HG02970 (cell line): ENCODE results near the gene TNFSF11.

Source experiments
- ATAC-seq: cut with Tn5 transposase; IDR thresholded peaks from one replicate; pipeline ENCODE4 v1.9.1; 2021; ENCODE audit warnings: mild to moderate bottlenecking, moderate library complexity, moderate number of reproducible peaks; ENCODE audit not compliant: unreplicated experiment, low FRiP score

The TNFSF11 gene

DNA sequence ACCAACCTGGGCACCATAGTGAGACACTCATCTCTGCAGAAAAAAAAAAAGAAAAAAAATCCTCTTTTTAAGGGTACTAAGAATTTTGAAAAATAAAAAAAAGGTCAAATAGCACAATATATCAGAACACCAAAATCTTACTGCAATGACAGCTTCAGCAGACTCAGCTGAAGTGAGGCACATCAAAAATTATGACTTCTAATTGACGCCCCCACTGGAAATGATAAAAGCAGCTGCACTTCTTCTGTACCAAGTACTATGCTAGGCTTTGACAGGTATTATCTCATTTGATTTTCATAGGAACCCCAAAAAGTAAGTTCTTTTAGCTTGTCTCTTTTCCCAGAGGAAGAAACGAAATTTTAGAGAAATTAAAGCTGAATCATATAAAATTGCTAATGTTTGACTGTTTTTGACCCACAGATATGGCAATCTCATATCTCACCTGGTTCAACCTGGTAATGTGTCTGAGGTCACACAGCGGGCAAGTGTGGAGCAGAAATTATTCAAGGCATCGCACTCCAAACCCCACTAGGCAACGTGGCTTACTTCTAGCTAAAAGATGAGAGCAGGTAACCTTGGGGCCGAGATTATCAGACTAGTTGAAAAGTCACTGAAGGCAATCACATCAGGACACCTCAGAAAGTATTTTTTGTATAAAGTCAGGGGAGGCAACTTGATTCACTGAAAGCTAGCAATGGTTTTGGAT is 78.1 kb downstream of the TNFSF11 start:
- ATAC-seq, result no peak

DNA sequence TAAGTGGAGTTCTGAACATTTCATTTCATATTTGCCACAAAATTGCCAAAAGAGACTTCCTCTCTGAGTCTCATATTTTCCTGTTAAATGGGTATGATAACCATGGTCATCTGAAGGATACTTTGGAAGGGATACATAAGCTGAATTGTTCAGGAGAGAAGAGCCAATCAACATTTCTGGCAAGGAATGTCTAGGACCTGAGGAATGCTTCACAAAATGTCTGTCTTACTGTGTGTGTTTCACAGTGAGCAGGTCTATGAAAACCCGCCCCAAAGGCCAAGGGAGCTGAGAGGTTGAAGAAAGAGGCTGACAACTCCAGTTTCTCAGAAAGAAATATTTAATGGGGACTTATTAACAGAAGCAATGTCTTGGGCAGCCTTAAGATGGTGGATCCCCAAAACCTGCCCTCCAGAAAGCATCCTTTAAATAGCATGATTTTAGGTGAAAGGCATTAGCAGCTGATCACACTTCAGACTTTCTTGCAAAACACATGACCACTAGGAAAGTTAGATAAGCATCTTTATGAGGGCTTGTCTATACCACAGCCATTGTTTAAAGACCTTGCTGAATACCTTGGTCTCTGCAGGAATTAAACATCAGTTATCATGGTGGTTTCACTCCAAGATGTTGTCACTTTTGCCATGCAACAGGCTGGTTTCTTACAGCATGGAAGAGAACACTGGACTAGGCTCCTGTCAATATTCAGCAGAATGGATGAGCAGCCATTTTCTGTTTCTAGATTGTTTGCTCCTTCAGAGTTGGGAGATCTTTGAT is 78.9 kb downstream of the TNFSF11 start:
- ATAC-seq, result no peak

GRCh38 chr13:42653679-42654078 is 79.7 kb downstream of the TNFSF11 start:
- no peak for ATAC-seq

DNA sequence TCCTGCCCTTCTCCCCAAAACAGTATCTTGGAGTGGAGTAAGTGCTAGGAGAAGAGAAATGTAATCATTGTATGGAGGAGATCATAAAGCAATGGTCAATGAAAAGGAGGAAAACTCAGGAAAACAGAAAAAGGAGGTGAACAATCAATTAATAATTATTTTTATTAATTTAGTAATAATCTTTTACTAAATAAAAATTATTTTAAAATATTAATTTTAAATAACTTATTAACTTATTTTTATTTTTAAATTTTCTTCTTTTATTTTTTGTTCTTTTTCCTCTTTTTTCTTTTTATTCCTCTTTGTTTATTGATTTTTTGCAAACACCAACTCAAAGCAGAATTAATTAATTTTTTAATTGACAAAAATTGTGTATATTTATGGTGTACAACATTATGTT is 80.3 kb downstream of the TNFSF11 start:
- no peak for ATAC-seq

DNA sequence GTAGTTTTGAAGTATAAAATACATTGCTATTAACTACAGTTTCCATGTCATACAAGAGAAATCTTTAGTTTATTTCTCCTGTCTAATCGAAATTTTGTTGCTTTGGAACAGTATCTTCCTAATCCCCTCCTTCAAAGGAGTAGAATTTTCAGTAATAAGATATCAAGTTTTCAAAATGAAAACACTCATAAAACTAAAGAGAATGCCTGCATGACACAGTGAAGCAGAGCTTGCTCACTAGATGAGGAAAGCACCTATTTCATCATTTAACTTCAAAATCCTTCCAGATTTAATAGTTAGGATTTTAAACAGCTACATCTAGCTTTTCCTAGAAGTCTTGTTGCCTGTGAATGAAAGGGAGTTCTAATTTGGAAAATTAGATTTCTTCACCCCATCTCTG is 80.8 kb downstream of the TNFSF11 start:
- ATAC-seq, result no peak

DNA sequence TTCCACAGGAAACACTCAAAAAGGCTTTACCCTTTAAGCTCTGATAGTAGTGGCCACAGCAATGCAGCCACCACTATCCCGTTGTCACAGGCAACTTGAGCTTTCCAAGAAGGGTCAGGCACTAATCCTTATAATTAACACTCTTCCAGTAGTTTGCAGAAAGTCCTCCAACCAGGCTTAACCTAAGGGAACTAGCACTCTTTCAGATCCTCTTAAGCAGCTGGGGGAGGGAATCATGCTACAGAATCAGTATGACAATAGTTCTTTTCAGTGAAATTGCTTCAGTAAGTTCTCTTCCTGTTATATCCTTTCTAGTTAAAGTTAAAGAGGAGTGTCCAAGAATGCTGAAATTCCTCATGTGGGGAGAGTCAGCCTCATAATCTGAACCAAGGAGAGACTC is 82.2 kb downstream of the TNFSF11 start:
- no peak for ATAC-seq

DNA sequence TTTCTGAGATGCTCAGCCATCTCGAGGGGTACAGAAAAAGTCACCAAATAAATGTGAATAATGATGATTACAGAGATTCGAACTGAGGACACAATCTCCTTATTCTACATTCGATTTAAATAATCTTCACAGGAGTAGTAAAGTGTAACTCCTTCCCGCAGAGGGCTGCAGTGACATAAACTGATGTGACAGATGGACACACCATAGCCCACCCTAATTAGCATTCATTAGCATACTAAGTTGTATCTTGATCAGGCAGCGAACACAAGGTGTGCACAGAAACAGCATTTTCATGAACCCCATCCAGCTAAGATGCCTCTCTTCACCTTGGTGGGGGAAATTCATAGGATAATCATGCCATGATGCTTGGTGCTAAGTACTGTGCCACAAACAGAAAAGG is 83.0 kb downstream of the TNFSF11 start:
- ATAC-seq, result no peak
